GM19035 (cell line): ENCODE results near the gene COQ5.
A peak's percentile ranks its signal among the peaks of the same experiment; 100 is the strongest.
"Not testable (repeated sequence)": the region's sequence is repeated elsewhere in the genome, so short reads cannot be mapped to it uniquely, and the experiment has no call there.

Experiments used
- ATAC-seq: cut with Tn5 transposase; IDR thresholded peaks from one replicate; pipeline ENCODE4 v1.9.1; 2021; ENCODE audit not compliant: unreplicated experiment

Gene COQ5, protein sequence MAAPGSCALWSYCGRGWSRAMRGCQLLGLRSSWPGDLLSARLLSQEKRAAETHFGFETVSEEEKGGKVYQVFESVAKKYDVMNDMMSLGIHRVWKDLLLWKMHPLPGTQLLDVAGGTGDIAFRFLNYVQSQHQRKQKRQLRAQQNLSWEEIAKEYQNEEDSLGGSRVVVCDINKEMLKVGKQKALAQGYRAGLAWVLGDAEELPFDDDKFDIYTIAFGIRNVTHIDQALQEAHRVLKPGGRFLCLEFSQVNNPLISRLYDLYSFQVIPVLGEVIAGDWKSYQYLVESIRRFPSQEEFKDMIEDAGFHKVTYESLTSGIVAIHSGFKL

GRCh38 chr12:120528861-120529525 is at the start of gene COQ5:
TSS of gene COQ5 (minus strand) at chr12:120529158. CDS start at chr12:120529141, 17 bp downstream.
- peak; percentile 78 for ATAC-seq

GRCh38 chr12:120574106-120574505 is 45.1 kb upstream of the COQ5 start:
- no peak for ATAC-seq

GRCh38 chr12:120573560-120573959 is 44.6 kb upstream of the COQ5 start:
- ATAC-seq: no peak

GRCh38 chr12:120571299-120571698 is 42.3 kb upstream of the COQ5 start:
- no peak for ATAC-seq

DNA sequence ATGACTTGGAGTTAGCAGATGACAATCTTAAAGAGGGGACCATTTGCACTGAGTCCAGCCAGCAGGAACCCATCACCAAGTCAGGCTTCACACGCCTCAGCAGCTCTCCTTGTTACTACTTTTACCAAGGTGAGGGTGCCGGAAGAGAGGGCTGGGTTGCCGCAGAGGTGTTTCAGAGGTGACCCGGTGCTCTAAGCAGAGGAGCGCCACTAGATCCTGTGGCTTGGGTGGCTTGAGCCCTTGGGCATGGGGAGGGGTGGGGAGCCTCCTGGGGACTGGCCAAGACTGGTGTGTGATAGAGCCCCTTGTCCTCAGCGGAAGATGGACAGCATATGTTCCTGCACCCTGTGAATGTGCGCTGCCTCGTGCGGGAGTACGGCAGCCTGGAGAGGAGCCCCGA is 34.5 kb upstream of the COQ5 start:
- no peak for ATAC-seq

DNA sequence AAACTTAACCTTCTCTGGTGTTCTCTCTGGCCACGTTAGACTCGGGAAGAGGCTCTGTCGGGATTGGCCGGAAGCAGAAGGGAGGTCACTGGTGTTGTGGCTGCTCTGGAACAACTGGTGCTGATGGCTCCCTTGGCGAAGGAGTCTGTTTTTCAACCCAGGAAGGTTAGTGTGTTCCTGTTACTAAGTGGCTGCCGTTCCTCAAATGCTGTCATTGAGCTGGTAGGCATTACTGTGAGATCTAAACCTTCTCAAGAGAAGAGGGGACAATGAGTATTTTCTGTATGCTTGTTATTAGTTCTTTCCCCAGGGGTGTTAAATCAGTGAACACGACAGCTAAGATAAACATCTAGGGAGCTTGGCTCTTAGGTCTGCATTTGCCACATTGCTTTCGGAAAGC is 33.9 kb upstream of the COQ5 start:
- no peak for ATAC-seq

DNA sequence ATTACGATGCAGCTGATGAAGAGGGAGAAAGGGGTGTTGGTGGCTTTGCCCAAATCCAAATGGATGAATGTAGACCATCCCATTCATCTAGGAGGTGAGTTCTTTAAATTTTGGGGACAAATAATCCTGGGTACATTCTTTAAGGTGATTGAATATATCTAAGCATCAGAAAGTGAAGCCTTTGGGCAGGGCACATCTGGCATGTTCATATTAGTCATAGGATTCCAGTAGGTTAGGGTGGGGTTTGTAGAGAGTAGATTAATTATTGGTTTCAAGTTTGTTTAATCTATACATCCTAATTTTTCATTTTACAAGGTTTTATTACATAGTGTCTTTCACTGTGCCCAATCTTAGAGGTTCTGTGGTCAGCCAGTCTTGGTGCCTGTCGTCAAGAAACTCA is 28.6 kb upstream of the COQ5 start:
- no peak for ATAC-seq

DNA sequence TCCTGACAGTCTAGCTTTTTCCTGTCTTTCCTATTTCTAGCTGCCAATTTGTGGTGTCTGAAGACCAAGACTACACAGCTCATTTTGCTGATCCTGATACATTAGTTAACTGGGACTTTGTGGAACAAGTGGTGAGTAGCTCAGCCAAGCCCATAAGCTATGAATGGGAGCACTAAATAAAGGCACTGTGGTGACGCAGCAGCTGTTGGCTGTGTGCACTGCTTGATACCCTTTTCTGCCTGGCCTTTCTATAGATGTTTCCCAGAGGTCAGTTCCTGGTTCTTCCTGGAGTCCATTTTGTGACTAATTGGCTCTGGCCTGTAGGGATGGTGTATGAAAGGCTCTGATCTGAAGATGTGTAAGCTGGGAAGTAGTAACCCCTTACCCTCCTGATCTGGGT is 25.7 kb upstream of the COQ5 start:
- ATAC-seq: no peak

DNA sequence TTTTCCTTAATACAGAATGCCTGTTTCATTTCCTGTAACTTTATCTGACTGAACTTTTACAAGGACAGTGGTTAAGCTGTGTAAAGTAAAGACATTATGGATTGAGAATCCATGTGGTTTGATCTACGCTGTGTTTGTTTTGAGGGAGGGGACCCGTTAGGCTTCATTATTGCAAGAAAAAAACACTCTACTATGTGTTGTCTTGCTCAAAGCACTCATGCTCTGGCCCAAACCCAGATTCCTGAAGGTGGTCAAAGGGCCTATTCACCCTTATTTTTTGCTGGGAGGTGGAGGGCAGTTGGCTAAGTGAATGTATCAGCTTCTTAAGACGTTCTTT is 17.1 kb upstream of the COQ5 start:
- no peak for ATAC-seq

DNA sequence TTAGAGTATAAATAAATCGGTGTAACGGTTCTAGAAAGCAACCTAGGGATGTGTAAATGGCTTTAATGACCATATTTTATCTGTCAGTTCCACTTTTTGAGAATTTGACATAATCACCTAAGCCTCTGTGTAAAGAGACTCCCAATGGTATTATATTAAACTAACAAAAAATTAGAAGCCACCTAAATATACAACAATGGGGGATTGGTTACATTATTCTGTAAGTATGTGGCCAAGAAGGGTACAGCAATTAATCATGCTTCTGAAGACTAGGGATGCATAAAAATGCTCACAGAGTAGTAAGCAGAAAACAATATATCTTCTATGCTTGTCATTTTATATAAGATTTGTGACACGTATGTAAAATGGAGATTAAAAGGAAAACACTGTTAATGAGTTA is 15.7 kb upstream of the COQ5 start:
- no peak for ATAC-seq

DNA sequence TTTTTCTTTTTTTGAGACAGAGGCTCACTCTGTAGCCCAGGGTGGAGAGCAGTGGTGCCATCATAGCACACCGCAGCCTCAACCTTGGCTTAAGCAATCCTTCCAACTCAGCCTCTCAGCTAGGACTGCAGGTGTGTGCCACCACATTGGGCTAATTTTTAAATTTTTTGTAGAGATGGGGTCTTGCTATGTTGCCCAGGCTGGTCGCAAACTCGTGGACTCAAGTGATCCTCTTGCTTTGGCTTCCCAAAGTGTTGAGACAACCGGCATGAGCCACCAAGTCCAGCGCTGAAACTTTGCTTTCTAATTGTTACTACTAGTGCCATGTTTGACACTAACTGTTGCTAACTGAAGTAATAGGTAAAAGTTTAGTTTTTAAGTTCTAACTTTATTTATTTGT is 13.2 kb upstream of the COQ5 start:
- no peak for ATAC-seq

- ATAC-seq: no peak
Measured at GRCh38 chr12:120540445-120540844, 11.5 kb upstream of the COQ5 start.

DNA sequence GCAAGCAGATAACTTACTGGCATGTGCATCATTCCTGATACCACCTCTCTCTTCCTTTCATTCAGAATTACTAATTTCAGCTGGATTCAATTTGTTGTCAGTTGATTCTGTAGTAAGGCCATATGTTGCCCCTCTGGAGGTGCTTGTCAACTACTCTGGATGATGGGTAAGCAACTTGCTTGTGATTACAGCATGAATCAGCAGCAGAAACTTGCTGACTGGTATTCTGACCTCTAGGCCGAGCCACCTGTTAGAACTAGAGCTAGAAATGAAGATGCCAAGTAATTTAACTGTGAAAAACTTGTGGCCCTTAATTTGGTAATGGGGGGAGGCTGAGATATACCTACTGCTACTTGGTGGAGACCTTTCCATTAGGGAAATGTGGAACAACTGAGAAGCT is 10.3 kb upstream of the COQ5 start:
- ATAC-seq: no peak

GRCh38 chr12:120538281-120539156 is 9.6 kb upstream of the COQ5 start:
- ATAC-seq: no peak

DNA sequence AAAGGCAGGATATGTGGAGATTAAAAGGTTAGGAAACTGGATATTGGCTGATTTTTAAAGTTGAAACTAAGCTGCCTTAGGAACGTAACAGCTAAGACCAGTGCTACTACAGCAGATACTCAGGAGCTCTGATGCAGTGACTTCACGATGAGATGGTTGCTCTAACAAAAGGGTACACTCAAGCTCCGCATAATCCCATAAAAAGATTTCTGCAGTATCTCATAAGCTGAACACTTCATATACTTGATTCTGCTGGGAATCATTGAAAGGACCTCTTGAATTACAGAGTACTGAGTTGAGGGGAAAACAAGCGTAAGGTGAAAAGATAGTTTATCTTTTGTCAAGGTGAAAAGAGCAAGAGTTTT is 8.9 kb upstream of the COQ5 start:
- ATAC-seq: no peak

- ATAC-seq: no peak
Measured at GRCh38 chr12:120536064-120536791, 7.3 kb upstream of the COQ5 start.

- peak; percentile 40 for ATAC-seq
Measured at GRCh38 chr12:120534703-120535655, 6.0 kb upstream of the COQ5 start.

DNA sequence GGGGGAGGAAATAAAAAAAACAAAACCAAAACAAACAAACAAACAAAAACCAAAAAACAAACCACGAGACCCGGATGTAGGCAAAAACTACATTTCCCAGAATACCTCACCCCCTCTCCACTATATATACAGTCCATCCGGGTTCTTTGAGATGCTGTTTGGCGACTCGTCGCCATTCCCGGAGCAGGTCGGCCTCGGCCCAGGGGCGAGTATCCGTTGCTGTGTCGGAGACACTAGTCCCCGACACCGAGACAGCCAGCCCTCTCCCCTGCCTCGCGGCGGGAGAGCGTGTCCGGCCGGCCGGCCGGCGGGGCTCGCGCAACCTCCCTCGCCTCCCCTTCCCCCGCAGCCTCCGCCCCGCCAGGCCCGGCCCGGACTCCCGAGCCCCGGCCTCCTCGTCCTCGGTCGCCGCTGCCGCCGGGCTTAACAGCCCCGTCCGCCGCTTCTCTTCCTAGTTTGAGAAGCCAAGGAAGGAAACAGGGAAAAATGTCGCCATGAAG is 5.3 kb upstream of the COQ5 start, which contains the start of gene RNF10:
RNF10 (plus strand) TSS at position 154 of the 500 bp plus-strand sequence. CDS start 456 bp downstream, outside the sequence.
- peak; percentile 68 for ATAC-seq

DNA sequence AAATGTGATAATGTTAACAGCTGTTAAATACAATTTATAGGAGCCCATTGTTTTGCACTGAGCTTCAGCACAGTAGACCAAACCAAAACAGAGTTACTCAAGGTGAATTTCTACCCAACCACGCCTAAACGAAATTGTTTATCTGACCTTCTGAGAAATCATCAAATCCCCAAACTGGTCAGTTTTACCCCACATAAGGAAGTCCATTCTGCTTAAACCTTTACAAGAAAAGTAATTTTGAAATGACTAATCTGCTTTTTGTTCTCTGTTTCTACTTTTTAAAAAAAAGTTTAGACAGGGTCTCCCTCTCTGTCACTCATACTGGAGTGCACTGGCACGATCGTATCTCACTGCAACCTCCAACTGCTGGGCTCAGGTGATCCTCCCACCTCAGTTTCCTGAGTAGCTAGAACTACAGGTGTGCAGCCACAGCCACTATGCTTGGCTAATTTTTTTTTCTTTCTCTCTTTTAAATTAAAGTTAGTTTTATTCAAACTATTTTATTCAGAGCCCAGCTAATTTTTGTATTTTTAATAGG is 3.8 kb upstream of the COQ5 start:
- ATAC-seq: no peak

DNA sequence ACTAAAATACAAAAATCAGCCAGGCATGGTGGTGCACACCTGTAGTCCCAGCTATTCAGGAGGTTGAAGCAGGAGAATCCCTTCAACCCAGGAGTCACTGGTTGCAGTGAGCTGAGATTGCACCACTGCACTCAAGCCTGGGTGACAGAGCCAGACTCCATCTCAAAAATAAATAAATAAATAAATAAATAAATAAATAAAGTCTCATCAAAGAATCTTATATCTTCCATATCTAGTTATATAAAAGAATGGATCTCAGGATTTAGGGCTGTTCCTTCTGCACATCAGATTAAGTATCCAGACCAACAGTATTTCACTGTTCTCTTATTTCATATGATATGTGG is 1.4 kb upstream of the COQ5 start:
- ATAC-seq: not testable (repeated sequence)
